ENCODE measurements around the gene DHRS9.

DNA sequence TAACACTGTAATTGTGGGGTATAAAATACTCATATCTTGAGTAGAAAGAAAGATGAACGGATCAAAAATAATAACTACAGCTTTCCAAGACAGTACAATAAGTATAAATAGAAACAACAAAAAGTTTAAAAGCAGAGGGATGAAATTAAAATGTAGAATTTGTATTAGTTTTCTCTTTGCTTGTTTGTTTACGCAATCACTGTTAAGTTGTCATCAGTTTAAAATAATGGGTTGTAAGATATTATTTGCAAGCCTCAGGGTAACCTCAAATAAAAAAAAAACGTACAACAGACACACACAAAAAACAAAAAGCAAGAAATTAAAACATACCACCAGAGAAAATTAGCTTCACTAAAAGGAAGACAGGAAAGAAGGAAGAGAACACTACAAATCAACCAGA, 20.2 kb upstream of the DHRS9 start:
- TF ChIP-seq, protein P1, sequence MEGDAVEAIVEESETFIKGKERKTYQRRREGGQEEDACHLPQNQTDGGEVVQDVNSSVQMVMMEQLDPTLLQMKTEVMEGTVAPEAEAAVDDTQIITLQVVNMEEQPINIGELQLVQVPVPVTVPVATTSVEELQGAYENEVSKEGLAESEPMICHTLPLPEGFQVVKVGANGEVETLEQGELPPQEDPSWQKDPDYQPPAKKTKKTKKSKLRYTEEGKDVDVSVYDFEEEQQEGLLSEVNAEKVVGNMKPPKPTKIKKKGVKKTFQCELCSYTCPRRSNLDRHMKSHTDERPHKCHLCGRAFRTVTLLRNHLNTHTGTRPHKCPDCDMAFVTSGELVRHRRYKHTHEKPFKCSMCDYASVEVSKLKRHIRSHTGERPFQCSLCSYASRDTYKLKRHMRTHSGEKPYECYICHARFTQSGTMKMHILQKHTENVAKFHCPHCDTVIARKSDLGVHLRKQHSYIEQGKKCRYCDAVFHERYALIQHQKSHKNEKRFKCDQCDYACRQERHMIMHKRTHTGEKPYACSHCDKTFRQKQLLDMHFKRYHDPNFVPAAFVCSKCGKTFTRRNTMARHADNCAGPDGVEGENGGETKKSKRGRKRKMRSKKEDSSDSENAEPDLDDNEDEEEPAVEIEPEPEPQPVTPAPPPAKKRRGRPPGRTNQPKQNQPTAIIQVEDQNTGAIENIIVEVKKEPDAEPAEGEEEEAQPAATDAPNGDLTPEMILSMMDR (IDR thresholded peaks at IDR 0.05), result no peak
- TF ChIP-seq EZH2 (IDR thresholded peaks at IDR 0.05; ENCODE audit: borderline replicate concordance, insufficient read depth, low read depth, low read length, poor library complexity, severe bottlenecking), result no peak

Measured in B cell (primary cell).